ENCODE data around the gene NOA1.
A peak's percentile ranks its signal among the peaks of the same experiment; 100 is the strongest.
"Not testable (repeated sequence)": the region's sequence is repeated elsewhere in the genome, so short reads cannot be mapped to it uniquely, and the experiment has no call there.

Gene NOA1

DNA sequence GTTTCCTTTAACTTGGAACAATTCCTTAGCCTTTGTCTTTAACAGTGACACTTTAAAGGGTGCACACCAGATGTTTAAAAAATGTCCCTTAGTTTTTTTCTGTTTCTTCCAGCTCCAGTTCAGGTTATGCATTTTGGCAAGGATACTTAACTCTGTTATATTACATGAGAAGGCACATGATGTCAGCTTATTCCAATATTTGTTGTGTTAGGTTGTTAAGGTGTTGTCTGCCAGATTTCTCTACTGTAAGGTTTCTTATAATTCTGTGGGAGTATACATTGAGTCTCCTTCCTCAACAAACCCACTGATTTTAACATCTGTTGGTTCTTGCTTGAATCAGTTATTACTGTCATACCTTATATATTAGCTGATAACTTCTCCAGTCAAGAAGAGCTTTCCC, 36.4 kb downstream of the NOA1 start:
- no peak for DNase-seq (ENCODE audit: low read depth)

DNA sequence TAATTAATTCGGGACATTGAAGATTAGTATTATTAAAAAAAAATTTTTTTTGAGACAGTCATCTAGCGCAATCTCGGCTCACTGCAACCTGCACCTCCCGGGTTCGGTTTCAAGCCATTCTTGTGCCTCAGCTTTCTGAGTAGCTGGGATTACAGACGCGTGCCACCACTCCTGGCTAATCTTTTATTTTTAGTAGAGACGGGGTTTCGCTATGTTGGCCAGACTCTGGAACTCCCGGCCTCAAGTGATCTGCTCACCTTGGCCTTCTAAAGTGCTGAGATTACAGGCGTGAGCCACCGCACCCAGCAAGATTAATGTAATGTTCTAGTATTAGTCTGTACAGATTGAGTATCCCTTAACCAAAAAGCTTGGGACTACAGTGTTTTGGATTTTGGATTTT, 37.0 kb downstream of the NOA1 start:
- no peak for TF ChIP-seq CTCF (conservative IDR thresholded peaks at IDR 0.05; ENCODE audit: control insufficient read depth, insufficient read depth, low read depth, low read length)
- no peak overlapping the region for H3K4me3 ChIP-seq (ENCODE audit: control insufficient read depth, low read depth, low read length)
- DNase-seq (ENCODE audit: low read depth) = no peak

More for the DNA sequence above, 36.4 kb downstream of the NOA1 start:
- no peak for TF ChIP-seq CTCF (conservative IDR thresholded peaks at IDR 0.05; ENCODE audit: control insufficient read depth, insufficient read depth, low read depth, low read length)
- no peak overlapping the region for H3K4me3 ChIP-seq (ENCODE audit: control insufficient read depth, low read depth, low read length)

GRCh38 chr4:56939826-56940225, 37.6 kb downstream of the NOA1 start:
- H3K4me3 ChIP-seq (ENCODE audit: control insufficient read depth, low read depth, low read length); DNase-seq (ENCODE audit: low read depth): not testable (repeated sequence)

DNA sequence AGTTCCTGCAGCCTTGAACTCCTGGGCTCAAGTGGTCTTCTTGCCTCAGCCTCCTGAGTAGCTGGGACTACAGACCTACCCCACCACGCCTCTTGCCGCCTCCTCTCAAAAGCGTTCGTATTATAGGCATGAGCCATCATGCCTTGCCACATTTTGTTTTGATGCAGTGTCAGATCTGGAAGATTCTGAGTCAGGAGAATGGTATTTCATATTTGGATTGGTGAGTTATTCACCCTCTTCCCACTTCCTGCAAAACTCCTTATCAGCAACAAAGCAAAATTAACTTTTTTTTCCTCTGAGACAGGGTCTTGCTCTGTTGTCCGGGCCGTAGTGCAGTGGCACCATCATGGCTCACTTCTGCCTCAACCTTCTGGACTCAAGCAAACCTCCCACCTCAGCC, 40.1 kb downstream of the NOA1 start:
- no peak overlapping the region for H3K4me3 ChIP-seq (ENCODE audit: control insufficient read depth, low read depth, low read length)
- DNase-seq (ENCODE audit: low read depth) = peak; percentile 80
- TF ChIP-seq CTCF (conservative IDR thresholded peaks at IDR 0.05; ENCODE audit: control insufficient read depth, insufficient read depth, low read depth, low read length) = no peak

DNA sequence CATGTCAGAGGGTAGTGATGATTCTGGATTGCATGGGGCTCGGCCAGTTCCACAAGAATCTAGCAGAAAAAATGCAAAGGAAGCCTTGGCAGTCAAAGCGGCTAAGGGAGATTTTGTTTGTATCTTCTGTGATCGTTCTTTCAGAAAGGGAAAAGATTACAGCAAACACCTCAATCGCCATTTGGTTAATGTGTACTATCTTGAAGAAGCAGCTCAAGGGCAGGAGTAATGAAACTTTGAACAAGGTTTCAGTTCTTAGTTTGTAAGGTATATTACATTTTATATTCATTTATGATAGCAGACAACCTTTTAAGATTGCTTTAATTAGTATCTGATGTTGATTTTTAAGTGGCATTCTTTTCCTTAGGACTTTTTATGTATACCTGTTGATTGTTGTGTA, 45.5 kb downstream of the NOA1 start:
- no peak for TF ChIP-seq CTCF (conservative IDR thresholded peaks at IDR 0.05; ENCODE audit: control insufficient read depth, insufficient read depth, low read depth, low read length)
- no peak overlapping the region for H3K4me3 ChIP-seq (ENCODE audit: control insufficient read depth, low read depth, low read length)
- no peak for DNase-seq (ENCODE audit: low read depth)

DNA sequence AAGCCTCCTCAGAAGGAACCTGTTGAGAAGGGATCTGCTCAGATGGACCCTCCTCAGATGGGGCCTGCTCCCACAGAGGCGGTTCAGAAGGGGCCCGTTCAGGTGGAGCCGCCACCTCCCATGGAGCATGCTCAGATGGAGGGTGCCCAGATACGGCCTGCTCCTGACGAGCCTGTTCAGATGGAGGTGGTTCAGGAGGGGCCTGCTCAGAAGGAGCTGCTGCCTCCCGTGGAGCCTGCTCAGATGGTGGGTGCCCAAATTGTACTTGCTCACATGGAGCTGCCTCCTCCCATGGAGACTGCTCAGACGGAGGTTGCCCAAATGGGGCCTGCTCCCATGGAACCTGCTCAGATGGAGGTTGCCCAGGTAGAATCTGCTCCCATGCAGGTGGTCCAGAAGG, 46.8 kb downstream of the NOA1 start:
- no peak overlapping the region for H3K4me3 ChIP-seq (ENCODE audit: control insufficient read depth, low read depth, low read length)
- no peak for TF ChIP-seq CTCF (conservative IDR thresholded peaks at IDR 0.05; ENCODE audit: control insufficient read depth, insufficient read depth, low read depth, low read length)
- no peak for DNase-seq (ENCODE audit: low read depth)

DNA sequence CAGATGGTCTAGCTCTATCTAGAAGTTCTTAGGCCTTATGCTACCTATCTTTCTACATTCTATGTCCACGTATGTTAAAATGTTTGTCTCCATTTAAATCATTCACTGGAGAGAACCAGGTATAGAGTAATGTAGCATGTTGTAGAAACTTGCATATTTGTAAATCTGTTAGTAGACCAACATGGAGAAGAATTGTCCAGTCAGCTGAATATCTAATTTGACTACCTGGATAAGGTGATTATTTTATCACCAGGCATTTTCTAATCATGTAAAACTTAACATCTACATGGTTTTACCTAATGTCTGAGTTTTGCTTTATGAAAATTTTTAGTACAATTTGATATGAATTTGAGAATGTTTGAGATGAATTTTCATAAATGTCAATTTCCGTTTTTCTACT, 50.2 kb downstream of the NOA1 start:
- no peak overlapping the region for H3K4me3 ChIP-seq (ENCODE audit: control insufficient read depth, low read depth, low read length)
- no peak for DNase-seq (ENCODE audit: low read depth)
- no peak for TF ChIP-seq CTCF (conservative IDR thresholded peaks at IDR 0.05; ENCODE audit: control insufficient read depth, insufficient read depth, low read depth, low read length)

- H3K4me3 ChIP-seq (ENCODE audit: control insufficient read depth, low read depth, low read length); DNase-seq (ENCODE audit: low read depth): not testable (repeated sequence)
These were observed 62.4 kb downstream of the NOA1 start for GRCh38 chr4:56914977-56915376.

All from fibroblast of mammary gland (primary cell).